Measurements from ENCODE around the gene TEX29. TPM values are rescaled to one million over a fixed set of nuclear protein-coding genes. Genes with fewer than 3 reads are reported as not detected.
A peak's percentile ranks its signal among the peaks of the same experiment; 100 is the strongest.

The TEX29 gene
- total RNA-seq, 5 donors from 2014 or later (not counting 1 experiment from before 2014, with no cell fraction given): 0.36 to 0.76 (median 0.70) TPM; not detected in 2

DNA sequence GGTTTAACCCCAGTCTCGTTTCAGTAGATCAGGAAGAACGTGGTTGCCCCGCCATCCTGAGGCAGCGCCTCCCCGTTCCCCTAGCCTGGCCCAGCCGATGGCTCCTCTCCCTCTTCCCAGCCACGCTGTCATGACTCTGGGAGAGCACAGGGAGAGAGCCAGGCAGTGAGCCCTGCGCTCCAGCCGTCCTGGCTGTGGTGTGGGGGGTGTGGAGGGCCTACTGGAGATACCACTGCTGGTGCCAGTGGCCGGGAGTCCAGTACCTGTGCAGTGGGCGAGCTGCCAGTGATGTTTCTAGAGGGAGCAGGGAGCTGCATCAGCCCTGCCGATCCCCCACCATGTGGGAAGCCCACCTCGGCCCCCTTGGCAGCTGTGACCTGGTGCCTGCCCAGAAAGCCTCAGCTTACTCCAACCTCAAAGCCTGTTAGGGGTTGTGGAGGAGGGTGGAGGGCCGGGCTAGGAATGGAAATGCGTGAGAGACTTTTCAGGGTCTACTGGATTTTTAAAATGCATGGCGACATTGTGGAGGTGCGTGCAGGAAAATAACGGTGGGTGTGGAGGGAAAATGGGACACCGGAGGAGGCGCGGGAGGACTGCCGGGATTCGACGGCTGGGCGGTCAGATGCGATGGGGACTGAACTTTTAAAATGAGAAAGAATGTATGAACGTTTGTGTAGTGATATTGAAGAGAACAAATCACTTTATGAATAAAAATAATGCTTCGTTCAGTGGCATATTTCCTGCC, 4.9 kb downstream of the TEX29 start:
- DNase-seq (peak in 1 of 35 experiments; percentile 17), ATAC-seq (replicated peaks in 1 of 4) (no peak)
- POLR2A ChIA-PET: no interaction called here
- H3K27me3 ChIP-seq (replicated peaks in 1 of 2; ENCODE audit: control insufficient read depth in 2 of 2, extremely low read depth in 1 of 2, insufficient read depth in 2 of 2, low read length in 1 of 2): no peaks in the 10 kb centered on the region
- WGBS (ENCODE audit: insufficient coverage): 82% methylated on average over 23 of the region's 28 CpGs
- H3K9me3 ChIP-seq: no peaks in the 10 kb centered on the region
- Mint-ChIP-seq H3K4me3 (no peak overlapping the region), H3K4me1 (peaks cover 0 to 5% (median 2%) of the 10 kb centered on the region in 3 donors), H3K36me3 (no peaks in the 10 kb centered on the region), H3K9me3 (no peaks in the 10 kb centered on the region), H3K27ac (peak overlapping the region in 1 of 2 donors; percentile 20), H3K27me3 (no peaks in the 10 kb centered on the region)
- H3K4me3 ChIP-seq (ENCODE audit: control insufficient read depth in 1 of 2, extremely low read depth in 1 of 2, low read length in 1 of 2): no peak overlapping the region
- no peaks in the 10 kb centered on the region for H3K36me3 ChIP-seq (ENCODE audit: control insufficient read depth in 2 of 2, extremely low read depth in 1 of 2, insufficient read depth in 1 of 2, low read length in 1 of 2)
- CTCF ChIA-PET: no interaction called here
- peaks cover 0 to 4% of the 10 kb centered on the region in 2 experiments for H3K4me1 ChIP-seq (ENCODE audit: control insufficient read depth in 1 of 2, extremely low read depth in 1 of 2, insufficient read depth in 2 of 2, low read length in 2 of 2)
- no peak overlapping the region for H3K27ac ChIP-seq (ENCODE audit: low read length)

DNA sequence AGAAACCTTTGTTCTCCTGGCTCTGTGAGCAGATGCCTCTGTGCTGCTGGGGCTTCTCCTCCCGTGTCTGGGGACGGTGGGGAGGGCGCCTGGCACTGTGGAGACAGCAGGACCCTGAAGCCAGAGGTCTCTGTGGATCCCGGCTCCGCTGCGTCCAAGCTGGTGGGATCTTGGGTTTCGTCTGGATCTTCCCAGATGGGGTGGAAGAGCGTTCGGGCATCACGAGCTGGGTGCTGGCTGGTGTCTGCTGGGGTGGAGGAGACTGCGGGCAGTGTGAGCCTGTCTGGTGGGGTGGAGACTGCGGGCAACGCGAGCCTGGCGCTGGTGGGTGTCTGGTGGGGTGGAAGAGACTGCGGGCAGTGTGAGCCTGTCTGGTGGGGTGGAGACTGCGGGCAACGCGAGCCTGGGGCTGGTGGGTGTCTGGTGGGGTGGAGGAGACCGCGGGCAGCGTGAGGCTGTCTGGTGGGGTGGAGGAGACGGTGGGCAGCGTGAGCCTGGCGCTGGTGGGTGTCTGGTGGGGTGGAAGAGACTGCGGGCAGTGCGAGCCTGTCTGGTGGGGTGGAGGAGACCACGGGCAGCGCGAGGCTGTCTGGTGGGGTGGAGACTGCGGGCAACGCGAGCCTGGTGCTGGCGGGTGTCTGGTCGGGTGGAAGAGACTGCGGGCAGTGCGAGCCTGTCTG, 5.6 kb downstream of the TEX29 start:
- H3K9me3 Mint-ChIP-seq: no peaks in the 10 kb centered on the region
- no peak overlapping the region for H3K27ac Mint-ChIP-seq
- H3K36me3 ChIP-seq (ENCODE audit: control insufficient read depth in 2 of 2, extremely low read depth in 1 of 2, insufficient read depth in 1 of 2, low read length in 1 of 2): no peaks in the 10 kb centered on the region
- H3K4me3 Mint-ChIP-seq: no peak overlapping the region
- peaks cover 5% of the 10 kb centered on the region for H3K36me3 Mint-ChIP-seq
- ATAC-seq (replicated peaks in 1 of 4): no peak
- no peaks in the 10 kb centered on the region for H3K27me3 ChIP-seq (replicated peaks in 1 of 2; ENCODE audit: control insufficient read depth in 2 of 2, extremely low read depth in 1 of 2, insufficient read depth in 2 of 2, low read length in 1 of 2)
- no peaks in the 10 kb centered on the region for H3K9me3 ChIP-seq
- H3K4me3 ChIP-seq (ENCODE audit: control insufficient read depth in 1 of 2, extremely low read depth in 1 of 2, low read length in 1 of 2): no peak overlapping the region
- ChIA-PET POLR2A (no interaction called here), CTCF (no interaction called here)
- peak in 1 of 35 experiments; percentile 17 for DNase-seq
- no peak overlapping the region for H3K27ac ChIP-seq (ENCODE audit: low read length)
- 87% methylated on average over 33 of the region's 37 CpGs for whole genome bisulfite sequencing (ENCODE audit: insufficient coverage)
- no peaks in the 10 kb centered on the region for H3K27me3 Mint-ChIP-seq
- peaks cover 0 to 4% of the 10 kb centered on the region in 2 experiments for H3K4me1 ChIP-seq (ENCODE audit: control insufficient read depth in 1 of 2, extremely low read depth in 1 of 2, insufficient read depth in 2 of 2, low read length in 2 of 2)
- peaks cover 0 to 5% (median 2%) of the 10 kb centered on the region in 3 donors for H3K4me1 Mint-ChIP-seq

DNA sequence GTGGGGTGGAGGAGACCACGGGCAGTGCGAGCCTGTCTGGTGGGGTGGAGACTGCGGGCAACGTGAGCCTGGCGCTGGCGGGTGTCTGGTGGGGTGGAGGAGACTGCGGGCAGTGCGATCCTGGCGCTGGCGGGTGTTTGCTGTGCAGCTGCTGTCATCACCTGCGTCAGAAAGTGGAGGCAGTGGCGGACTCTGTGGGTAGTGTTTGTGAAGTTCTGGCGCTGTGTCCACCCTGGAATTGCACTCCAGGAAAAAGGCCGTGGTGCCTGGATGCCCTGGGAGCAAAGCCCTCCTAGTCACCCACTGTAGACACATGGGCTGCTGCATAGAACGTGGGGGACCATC, 6.2 kb downstream of the TEX29 start:
- H3K27ac Mint-ChIP-seq: no peak overlapping the region
- ATAC-seq (replicated peaks in 1 of 4) (no peak), DNase-seq (peak in 1 of 35 experiments; percentile 20)
- peaks cover 0 to 4% of the 10 kb centered on the region in 2 experiments for H3K4me1 ChIP-seq (ENCODE audit: control insufficient read depth in 1 of 2, extremely low read depth in 1 of 2, insufficient read depth in 2 of 2, low read length in 2 of 2)
- ChIA-PET POLR2A (no interaction called here), CTCF (no interaction called here)
- H3K27ac ChIP-seq (ENCODE audit: low read length): no peak overlapping the region
- H3K36me3 ChIP-seq (ENCODE audit: control insufficient read depth in 2 of 2, extremely low read depth in 1 of 2, insufficient read depth in 1 of 2, low read length in 1 of 2): no peaks in the 10 kb centered on the region
- H3K4me1 Mint-ChIP-seq: peaks cover 0 to 5% (median 2%) of the 10 kb centered on the region in 3 donors
- H3K9me3 Mint-ChIP-seq: no peaks in the 10 kb centered on the region
- no peaks in the 10 kb centered on the region for H3K27me3 ChIP-seq (replicated peaks in 1 of 2; ENCODE audit: control insufficient read depth in 2 of 2, extremely low read depth in 1 of 2, insufficient read depth in 2 of 2, low read length in 1 of 2)
- no peaks in the 10 kb centered on the region for H3K27me3 Mint-ChIP-seq
- H3K36me3 Mint-ChIP-seq: peaks cover 6% of the 10 kb centered on the region
- WGBS (ENCODE audit: insufficient coverage): 82% methylated on average over 12 of the region's 15 CpGs
- H3K4me3 ChIP-seq (ENCODE audit: control insufficient read depth in 1 of 2, extremely low read depth in 1 of 2, low read length in 1 of 2): no peak overlapping the region
- H3K9me3 ChIP-seq: no peaks in the 10 kb centered on the region
- no peak overlapping the region for H3K4me3 Mint-ChIP-seq

DNA sequence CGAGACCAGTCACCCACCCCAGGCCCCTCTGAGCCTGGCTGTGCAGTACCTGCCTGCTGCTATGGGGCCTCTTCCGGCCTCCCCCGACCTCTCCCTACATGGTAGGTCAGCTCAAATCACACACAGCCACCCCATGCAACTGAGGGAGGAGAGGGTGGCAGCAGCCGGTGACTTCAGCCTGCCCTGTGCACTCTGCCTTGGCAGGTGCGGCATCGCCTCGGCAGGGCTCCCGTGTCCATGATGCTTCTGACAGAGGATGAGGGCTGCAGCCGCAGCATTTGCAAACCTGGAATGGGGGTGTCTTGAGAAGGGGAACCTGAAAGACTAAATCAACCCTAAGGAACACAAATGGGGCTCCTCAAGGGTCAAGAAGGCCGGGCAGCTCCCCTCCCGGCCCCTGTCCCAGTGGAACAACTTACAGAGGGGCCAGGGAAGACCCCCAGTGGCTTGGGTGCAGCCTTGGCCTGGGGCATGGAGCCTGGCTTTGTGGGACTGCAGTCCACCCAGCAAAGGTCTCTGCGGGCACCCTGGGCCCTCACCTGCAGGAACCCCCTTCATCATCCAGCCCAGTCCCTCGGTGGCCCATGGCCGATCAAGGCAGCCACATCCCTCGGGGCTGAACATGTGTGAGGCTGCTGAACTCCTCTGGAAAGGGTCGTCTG, 6.7 kb downstream of the TEX29 start:
- POLR2A ChIA-PET: no interaction called here

DNA sequence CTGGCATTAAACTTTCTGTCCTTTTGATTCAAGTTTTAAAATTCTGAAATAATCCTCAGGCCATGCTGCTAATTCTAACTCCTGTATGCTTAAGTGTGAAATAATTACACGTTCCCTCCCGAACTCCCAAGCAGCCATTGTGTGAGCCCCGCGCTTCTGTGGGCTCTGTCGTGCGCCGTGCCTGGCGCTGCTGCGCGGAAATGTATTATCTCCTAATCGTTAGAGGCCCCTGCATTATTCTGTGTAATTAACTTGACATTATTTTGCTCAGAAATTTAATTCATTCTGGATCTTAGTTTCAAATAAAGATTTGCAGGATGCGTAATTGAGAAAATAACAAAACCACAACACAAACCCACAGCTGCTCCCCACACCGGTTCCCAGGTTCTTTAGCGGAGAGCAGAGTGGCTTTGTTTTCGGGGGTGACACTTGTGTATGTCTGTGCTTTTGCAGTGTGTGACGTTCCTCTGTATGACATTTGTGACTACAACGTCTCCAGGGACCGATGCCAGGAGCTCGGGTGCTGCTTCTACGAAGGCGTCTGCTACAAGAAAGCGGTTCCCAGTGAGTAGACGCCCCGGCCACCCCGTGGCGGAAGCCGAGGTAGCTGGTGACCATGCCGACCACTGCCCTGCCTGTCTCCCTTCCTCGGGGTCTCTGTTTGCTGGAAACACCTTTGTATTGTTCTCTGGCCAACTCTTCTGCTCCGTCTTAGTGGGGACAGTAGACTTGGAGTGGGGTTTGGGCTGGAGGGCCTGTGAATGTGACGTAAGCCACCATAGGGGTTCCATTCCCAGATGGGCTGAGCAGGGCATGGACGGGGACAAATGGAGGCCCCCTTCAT, 7.5 kb downstream of the TEX29 start:
- Histone ChIP-seq H3K4me1 (ENCODE audit: control insufficient read depth in 1 of 2, extremely low read depth in 1 of 2, insufficient read depth in 2 of 2, low read length in 2 of 2) (peaks cover 0 to 4% of the 10 kb centered on the region in 2 experiments), H3K4me3 (ENCODE audit: control insufficient read depth in 1 of 2, extremely low read depth in 1 of 2, low read length in 1 of 2) (no peak overlapping the region), H3K36me3 (ENCODE audit: control insufficient read depth in 2 of 2, extremely low read depth in 1 of 2, insufficient read depth in 1 of 2, low read length in 1 of 2) (no peaks in the 10 kb centered on the region), H3K27me3 (replicated peaks in 1 of 2; ENCODE audit: control insufficient read depth in 2 of 2, extremely low read depth in 1 of 2, insufficient read depth in 2 of 2, low read length in 1 of 2) (no peaks in the 10 kb centered on the region), H3K9me3 (no peaks in the 10 kb centered on the region), H3K27ac (ENCODE audit: low read length) (no peak overlapping the region)
- CTCF ChIA-PET: no interaction called here
- ATAC-seq (replicated peaks in 1 of 4) (no peak), DNase-seq (peak in 1 of 35 experiments; percentile 10)
- Mint-ChIP-seq H3K4me1 (peaks cover 0 to 5% (median 2%) of the 10 kb centered on the region in 3 donors), H3K27ac (no peak overlapping the region), H3K27me3 (no peaks in the 10 kb centered on the region), H3K4me3 (no peak overlapping the region), H3K36me3 (peaks cover 9% of the 10 kb centered on the region), H3K9me3 (peaks cover 0 to 3% (median 0%) of the 10 kb centered on the region in 3 donors)
- POLR2A ChIA-PET: no interaction called here
- WGBS (ENCODE audit: insufficient coverage): 89% methylated on average over 16 of the region's 32 CpGs

More for the DNA sequence above, 6.7 kb downstream of the TEX29 start:
- H3K4me1 Mint-ChIP-seq: peaks cover 0 to 5% (median 2%) of the 10 kb centered on the region in 3 donors
- H3K9me3 ChIP-seq: no peaks in the 10 kb centered on the region
- H3K4me3 Mint-ChIP-seq: no peak overlapping the region
- H3K27ac Mint-ChIP-seq: no peak overlapping the region
- ATAC-seq (replicated peaks in 1 of 4): no peak
- H3K27me3 ChIP-seq (replicated peaks in 1 of 2; ENCODE audit: control insufficient read depth in 2 of 2, extremely low read depth in 1 of 2, insufficient read depth in 2 of 2, low read length in 1 of 2): no peaks in the 10 kb centered on the region
- H3K4me1 ChIP-seq (ENCODE audit: control insufficient read depth in 1 of 2, extremely low read depth in 1 of 2, insufficient read depth in 2 of 2, low read length in 2 of 2): peaks cover 0 to 4% of the 10 kb centered on the region in 2 experiments
- peak in 1 of 35 experiments; percentile 20 for DNase-seq
- CTCF ChIA-PET: no interaction called here
- H3K27ac ChIP-seq (ENCODE audit: low read length): no peak overlapping the region
- no peaks in the 10 kb centered on the region for H3K27me3 Mint-ChIP-seq
- H3K36me3 Mint-ChIP-seq: peaks cover 9% of the 10 kb centered on the region
- H3K9me3 Mint-ChIP-seq: no peaks in the 10 kb centered on the region
- WGBS (ENCODE audit: insufficient coverage): 75% methylated on average over 12 of the region's 16 CpGs
- H3K4me3 ChIP-seq (ENCODE audit: control insufficient read depth in 1 of 2, extremely low read depth in 1 of 2, low read length in 1 of 2): no peak overlapping the region
- H3K36me3 ChIP-seq (ENCODE audit: control insufficient read depth in 2 of 2, extremely low read depth in 1 of 2, insufficient read depth in 1 of 2, low read length in 1 of 2): no peaks in the 10 kb centered on the region

All from T-cell (primary cell).